ENCODE data around the gene PRTN3.
A peak's percentile ranks its signal among the peaks of the same experiment; 100 is the strongest.
"Not testable (repeated sequence)": the region's sequence is repeated elsewhere in the genome, so short reads cannot be mapped to it uniquely, and the experiment has no call there.

Gene PRTN3

GRCh38 chr19:881385-882071 is 40.7 kb downstream of the PRTN3 start:
- no peak for DNase-seq (ENCODE audit: low read depth in 3 of 3)

- DNase-seq (ENCODE audit: low read depth in 3 of 3), result no peak
Measured at GRCh38 chr19:882871-883497, 42.2 kb downstream of the PRTN3 start.

DNA sequence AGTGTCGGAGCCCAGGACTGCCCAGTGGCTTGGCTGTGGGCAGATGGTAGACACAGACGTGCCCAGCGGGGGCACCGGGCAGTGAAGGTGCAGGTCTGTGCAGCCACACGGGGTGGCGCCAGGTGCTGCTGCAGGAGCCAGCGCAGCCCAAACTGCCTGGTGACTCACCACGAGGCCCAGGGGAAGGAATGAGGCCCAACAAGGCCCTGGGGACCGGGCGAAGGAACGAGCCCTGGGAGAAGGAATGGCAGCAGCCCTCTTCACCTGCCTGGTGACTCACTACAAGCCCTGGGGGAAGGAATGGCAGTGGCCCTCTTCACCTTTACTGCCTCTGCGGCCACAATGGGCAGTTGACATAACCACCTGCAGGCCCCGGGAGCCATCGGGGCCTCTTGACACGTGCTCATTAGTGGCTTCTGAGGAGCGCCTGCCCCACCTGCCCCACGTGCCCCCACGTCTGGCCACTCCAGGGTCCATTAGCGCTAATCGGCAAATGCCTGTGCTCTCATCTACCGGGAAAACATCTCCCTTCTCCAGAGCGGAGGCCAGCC is 42.9 kb downstream of the PRTN3 start:
- DNase-seq (ENCODE audit: low read depth in 3 of 3), result no peak

- DNase-seq (ENCODE audit: low read depth in 3 of 3), result no peak
Measured at GRCh38 chr19:884420-885211, 43.8 kb downstream of the PRTN3 start.

GRCh38 chr19:885536-886224 is 44.9 kb downstream of the PRTN3 start:
- DNase-seq (ENCODE audit: low read depth in 3 of 3), result no peak

GRCh38 chr19:887072-887471 is 46.3 kb downstream of the PRTN3 start:
- DNase-seq (ENCODE audit: low read depth in 3 of 3), result no peak

DNA sequence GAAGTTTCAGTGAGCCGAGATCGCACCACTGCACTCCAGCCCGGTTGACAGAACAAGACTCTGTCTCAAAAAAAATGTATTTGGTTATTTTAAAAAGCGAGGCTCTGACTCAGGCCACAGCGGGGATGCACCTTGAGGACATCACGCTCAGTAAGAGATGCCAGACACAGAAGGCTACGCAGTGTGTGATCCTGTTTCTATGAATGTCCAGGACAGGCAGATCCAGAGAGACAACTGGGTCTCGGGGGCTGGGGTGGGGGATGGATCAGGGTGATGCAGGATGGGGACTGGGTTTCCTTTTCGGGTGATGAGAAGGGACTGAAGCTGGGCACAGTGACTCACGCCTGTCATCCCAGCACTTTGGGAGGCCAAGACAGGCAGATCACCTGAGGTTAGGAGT is 46.8 kb downstream of the PRTN3 start:
- no peak for DNase-seq (ENCODE audit: low read depth in 3 of 3)

- peak in 1 of 3 experiments; percentile 43 for DNase-seq (ENCODE audit: low read depth in 3 of 3)
Measured at GRCh38 chr19:888581-889385, 48.0 kb downstream of the PRTN3 start.

DNA sequence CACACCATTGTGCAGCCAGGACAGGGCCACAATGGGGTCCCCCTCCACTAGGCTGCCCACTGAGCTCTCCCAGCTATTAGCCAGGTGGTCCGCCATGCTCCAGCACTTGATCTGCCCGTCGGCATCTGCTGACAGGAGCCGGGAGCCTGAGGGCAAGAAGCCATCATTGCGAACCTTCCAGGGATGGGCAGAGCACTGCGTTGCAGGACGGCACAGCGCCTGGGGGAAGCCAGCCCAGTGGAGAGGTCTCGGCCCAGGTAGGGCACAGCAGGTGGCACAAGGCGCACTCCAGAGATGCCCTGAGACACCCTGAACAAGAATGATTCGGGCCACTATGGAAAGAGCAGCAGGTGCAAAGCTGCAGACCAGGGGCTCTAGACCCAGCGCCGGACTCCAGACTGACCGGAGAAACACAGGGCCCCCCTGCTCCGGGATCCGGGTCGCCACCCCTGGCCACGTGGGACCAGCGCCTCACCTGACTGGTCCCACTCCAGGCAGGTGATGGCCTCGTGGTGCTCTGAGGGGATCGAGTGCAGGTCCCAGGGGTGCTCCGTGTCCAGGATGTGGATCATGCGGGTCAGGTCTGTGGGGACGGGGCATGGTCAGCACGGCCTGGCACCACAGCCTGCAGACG is 49.0 kb downstream of the PRTN3 start:
- DNase-seq (ENCODE audit: low read depth in 3 of 3), result no peak

- DNase-seq (ENCODE audit: low read depth in 3 of 3), result no peak
Measured at GRCh38 chr19:890831-891230, 50.0 kb downstream of the PRTN3 start.

- not testable (repeated sequence) for DNase-seq (ENCODE audit: low read depth in 3 of 3)
Measured at GRCh38 chr19:891421-892200, 50.8 kb downstream of the PRTN3 start.

GRCh38 chr19:892243-892893 is 51.6 kb downstream of the PRTN3 start:
- no peak for DNase-seq (ENCODE audit: low read depth in 3 of 3)

DNA sequence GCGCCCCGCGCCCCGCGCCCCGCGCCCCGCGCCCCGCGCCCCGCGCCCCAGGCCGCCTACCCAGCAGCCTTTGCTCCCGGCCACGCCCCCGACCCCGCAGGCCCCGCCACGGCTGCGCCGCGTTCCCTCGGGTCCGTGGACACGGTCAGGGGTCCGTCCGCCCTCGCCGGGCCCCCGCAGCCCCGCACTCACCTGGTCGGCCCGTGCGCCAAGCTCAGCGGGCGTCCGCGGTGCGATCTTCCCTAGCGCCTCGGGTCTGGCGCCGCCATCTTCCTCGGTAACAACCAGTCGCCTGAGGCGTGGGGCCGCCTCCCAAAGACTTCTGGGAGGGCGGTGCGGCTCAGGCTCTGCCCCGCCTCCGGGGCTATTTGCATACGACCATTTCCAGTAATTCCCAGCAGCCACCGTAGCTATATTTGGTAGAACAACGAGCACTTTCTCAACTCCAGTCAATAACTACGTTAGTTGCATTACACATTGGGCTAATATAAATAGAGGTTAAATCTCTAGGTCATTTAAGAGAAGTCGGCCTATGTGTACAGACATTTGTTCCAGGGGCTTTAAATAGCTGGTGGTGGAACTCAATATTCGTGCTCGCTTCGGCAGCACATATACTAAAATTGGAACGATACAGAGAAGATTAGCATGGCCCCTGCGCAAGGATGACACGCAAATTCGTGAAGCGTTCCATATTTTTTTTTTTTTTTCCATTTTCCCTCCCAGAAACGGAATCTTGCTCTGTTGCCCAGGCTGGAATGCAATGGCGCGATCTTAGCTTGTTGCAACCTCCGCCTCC is 52.3 kb downstream of the PRTN3 start, which contains the start of the genes MED16 and RNU6-9:
Gene MED16 (minus strand): TSS at position 294 of the 796 bp plus-strand sequence. CDS start 2,056 bp downstream, outside the sequence.
Gene RNU6-9 (plus strand): TSS at position 591 of the 796 bp plus-strand sequence.
- peak; percentile 75 to 87 (median 81) for DNase-seq (ENCODE audit: low read depth in 3 of 3)

- DNase-seq (ENCODE audit: low read depth in 3 of 3), result no peak
Measured at GRCh38 chr19:896434-896833, 55.6 kb downstream of the PRTN3 start.

DNA sequence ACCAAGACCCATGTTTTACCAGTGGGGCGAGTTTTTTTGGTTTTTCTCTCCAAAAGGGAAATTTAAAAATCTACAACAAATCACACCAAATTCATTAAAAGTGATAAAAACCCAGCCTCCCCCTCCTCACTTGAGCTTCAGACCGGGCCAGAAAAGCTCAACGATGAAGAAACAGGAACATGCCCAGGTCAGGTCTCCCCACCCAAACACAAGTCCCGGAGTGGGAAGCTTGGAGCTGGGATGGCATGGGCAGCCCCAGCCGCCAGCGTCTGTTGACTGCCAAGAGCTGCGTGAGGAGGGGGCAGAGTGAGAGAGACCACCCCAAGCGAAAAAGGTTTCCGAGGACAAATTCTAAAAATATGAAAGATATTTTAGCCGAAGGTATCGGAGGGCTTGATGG is 56.2 kb downstream of the PRTN3 start:
- no peak for DNase-seq (ENCODE audit: low read depth in 3 of 3)

GRCh38 chr19:897442-898039 is 56.7 kb downstream of the PRTN3 start:
- DNase-seq (ENCODE audit: low read depth in 3 of 3), result no peak

Measured in stimulated activated CD4-positive, alpha-beta T cell treated with anti-CD3 and anti-CD28 coated beads, TNF-alpha, amount 100 ng/mL, for 24 hours (primary cell).